K562 (cell line): ENCODE measurements around the gene HIPK2. TPM values are rescaled to one million over a fixed set of nuclear protein-coding genes. Genes with fewer than 3 reads are reported as not detected.

Experiments used
- CREBBP ChIP-seq: IDR thresholded peaks from one replicate; pipeline ENCODE4 v1.6.1; 2012; ENCODE audit warnings: low read depth, mild to moderate bottlenecking, control low read depth, inconsistent platforms, low read length
- MBD2 ChIP-seq: sonication (generic); IDR thresholded peaks from 2 replicates; pipeline ENCODE4 v1.6.1; 2016; ENCODE audit warnings: low read depth, borderline replicate concordance
- PTBP1 ChIP-seq: fragments of 200-400 bp; formaldehyde crosslinking; IDR thresholded peaks from 2 replicates; pipeline ENCODE4 v1.6.1; 2017; ENCODE audit warnings: low read depth, low read length
- polyA plus RNA-seq, 8 experiments: library from polyadenylated mRNA; depleted of rRNA in 4 of 8; stranded (reverse) in 5 of 8; unstranded in 3 of 8; fragments of >200 nt; fragmentation: Nextera tagmentation in 2 of 8; fragmentation: Illumina TruSeq in 1 of 8; extraction: Ambion mirVana in 2 of 8; extraction: Trizol in 1 of 8; gene quantifications; 2 replicates each; pipeline versions ENCODE4 v1.2.1 to v1.2.3, GENCODE V29; 2011 to 2014; ENCODE audit warnings: inconsistent platforms in 1 of 8, missing spikeins in 1 of 8
- total RNA-seq, 7 experiments: library from RNA; depleted of rRNA in 6 of 7; stranded (reverse); fragments of >200 nt in 6 of 7; fragmentation: Illumina TruSeq in 2 of 7; extraction: Trizol in 2 of 7; gene quantifications; 2 replicates each; pipeline versions ENCODE4 v1.2.1 to v1.2.3, GENCODE V29; 2011 to 2021; ENCODE audit warnings: low replicate concordance in 1 of 7
- TF ChIP-seq, protein P1 (sequence below): fragments of 450-650 bp; IDR thresholded peaks from 2 replicates; pipeline ENCODE4 v1.6.1; 2016; ENCODE audit warnings: low read depth
- TF ChIP-seq, protein P2 (sequence below), 3 experiments: IDR thresholded peaks in 2 of 3; conservative IDR thresholded peaks in 1 of 3; 2 replicates each; pipeline ENCODE4 v1.5.1; 2011 to 2012; ENCODE audit warnings: low read length in 3 of 3, mild to moderate bottlenecking in 3 of 3, control low read depth in 2 of 3, improper control_type of control experiment in 1 of 3, inconsistent platforms in 1 of 3, low read depth in 1 of 3, mixed read lengths in 1 of 3, moderate library complexity in 1 of 3; ENCODE audit not compliant: insufficient read depth in 2 of 3
- TF ChIP-seq, protein P3 (sequence below), 2 experiments: fragments of 450-650 bp in 1 of 2; sonication (generic) in 1 of 2; formaldehyde crosslinking; conservative IDR thresholded peaks; 2 replicates each; pipeline versions ENCODE4 v1.4.0 to v1.8.1; 2020 to 2022; ENCODE audit warnings: mild to moderate bottlenecking in 1 of 2, missing genetic modification reagents in 1 of 2

The HIPK2 gene
- total and polyA plus RNA-seq, 9 of the 15 experiments (the other 6 are each of a cell fraction or from before 2014, with no cell fraction given) = 0.69 to 19.8 (median 5.1) TPM

DNA sequence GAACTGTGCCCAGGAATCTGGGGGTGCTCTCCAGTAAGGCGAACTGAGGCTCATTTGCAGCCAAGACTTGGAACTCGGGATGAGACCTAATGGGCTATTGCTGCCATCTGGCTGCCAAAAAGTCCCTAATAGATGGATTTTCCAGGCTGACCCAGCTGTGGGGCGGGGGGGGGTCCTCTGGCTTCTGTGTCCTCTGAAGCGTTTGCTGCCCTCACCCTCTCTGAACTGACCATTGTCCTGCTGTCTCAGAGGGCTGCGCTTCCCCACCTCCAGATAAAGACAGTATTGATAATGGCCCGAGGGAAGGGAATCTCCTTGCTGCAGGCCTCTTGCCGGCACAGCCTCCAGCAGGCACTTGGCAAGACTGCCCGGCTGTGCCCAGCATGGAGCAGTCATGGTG is 207.7 kb downstream of the HIPK2 start (continued):
- TF ChIP-seq, protein P1, sequence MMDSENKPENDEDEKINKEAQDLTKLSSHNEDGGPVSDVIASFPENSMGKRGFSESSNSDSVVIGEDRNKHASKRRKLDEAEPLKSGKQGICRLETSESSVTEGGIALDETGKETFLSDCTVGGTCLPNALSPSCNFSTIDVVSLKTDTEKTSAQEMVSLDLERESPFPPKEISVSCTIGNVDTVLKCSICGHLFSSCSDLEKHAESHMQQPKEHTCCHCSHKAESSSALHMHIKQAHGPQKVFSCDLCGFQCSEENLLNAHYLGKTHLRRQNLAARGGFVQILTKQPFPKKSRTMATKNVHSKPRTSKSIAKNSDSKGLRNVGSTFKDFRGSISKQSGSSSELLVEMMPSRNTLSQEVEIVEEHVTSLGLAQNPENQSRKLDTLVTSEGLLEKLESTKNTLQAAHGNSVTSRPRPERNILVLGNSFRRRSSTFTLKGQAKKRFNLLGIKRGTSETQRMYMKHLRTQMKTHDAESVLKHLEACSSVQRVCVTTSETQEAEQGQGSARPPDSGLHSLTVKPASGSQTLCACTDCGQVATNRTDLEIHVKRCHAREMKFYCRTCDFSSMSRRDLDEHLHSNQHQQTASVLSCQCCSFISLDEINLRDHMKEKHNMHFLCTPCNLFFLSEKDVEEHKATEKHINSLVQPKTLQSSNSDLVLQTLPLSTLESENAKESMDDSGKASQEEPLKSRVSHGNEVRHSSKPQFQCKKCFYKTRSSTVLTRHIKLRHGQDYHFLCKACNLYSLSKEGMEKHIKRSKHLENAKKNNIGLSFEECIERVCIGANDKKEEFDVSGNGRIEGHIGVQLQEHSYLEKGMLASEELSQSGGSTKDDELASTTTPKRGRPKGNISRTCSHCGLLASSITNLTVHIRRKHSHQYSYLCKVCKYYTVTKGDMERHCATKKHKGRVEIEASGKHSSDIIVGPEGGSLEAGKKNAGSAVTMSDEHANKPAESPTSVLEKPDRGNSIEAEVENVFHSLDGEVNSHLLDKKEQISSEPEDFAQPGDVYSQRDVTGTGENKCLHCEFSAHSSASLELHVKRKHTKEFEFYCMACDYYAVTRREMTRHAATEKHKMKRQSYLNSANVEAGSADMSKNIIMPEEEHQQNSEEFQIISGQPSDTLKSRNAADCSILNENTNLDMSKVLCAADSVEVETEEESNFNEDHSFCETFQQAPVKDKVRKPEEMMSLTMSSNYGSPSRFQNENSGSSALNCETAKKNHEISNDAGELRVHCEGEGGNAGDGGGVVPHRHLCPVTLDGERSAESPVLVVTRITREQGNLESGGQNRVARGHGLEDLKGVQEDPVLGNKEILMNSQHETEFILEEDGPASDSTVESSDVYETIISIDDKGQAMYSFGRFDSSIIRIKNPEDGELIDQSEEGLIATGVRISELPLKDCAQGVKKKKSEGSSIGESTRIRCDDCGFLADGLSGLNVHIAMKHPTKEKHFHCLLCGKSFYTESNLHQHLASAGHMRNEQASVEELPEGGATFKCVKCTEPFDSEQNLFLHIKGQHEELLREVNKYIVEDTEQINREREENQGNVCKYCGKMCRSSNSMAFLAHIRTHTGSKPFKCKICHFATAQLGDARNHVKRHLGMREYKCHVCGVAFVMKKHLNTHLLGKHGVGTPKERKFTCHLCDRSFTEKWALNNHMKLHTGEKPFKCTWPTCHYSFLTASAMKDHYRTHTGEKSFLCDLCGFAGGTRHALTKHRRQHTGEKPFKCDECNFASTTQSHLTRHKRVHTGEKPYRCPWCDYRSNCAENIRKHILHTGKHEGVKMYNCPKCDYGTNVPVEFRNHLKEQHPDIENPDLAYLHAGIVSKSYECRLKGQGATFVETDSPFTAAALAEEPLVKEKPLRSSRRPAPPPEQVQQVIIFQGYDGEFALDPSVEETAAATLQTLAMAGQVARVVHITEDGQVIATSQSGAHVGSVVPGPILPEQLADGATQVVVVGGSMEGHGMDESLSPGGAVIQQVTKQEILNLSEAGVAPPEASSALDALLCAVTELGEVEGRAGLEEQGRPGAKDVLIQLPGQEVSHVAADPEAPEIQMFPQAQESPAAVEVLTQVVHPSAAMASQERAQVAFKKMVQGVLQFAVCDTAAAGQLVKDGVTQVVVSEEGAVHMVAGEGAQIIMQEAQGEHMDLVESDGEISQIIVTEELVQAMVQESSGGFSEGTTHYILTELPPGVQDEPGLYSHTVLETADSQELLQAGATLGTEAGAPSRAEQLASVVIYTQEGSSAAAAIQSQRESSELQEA = no peak
- TF ChIP-seq PTBP1 (no peak), MBD2 (no peak), CREBBP (no peak)
- TF ChIP-seq, protein P2, sequence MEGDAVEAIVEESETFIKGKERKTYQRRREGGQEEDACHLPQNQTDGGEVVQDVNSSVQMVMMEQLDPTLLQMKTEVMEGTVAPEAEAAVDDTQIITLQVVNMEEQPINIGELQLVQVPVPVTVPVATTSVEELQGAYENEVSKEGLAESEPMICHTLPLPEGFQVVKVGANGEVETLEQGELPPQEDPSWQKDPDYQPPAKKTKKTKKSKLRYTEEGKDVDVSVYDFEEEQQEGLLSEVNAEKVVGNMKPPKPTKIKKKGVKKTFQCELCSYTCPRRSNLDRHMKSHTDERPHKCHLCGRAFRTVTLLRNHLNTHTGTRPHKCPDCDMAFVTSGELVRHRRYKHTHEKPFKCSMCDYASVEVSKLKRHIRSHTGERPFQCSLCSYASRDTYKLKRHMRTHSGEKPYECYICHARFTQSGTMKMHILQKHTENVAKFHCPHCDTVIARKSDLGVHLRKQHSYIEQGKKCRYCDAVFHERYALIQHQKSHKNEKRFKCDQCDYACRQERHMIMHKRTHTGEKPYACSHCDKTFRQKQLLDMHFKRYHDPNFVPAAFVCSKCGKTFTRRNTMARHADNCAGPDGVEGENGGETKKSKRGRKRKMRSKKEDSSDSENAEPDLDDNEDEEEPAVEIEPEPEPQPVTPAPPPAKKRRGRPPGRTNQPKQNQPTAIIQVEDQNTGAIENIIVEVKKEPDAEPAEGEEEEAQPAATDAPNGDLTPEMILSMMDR (IDR thresholded peaks at IDR 0.05 in 2 of 3, conservative IDR thresholded peaks at IDR 0.05 in 1 of 3; ENCODE audit: insufficient read depth in 2 of 3, low read depth in 1 of 3, low read length in 3 of 3) = peak; percentile 31 to 55 (median 37); a peak in 4 of 6 replicates
- TF ChIP-seq, protein P3, sequence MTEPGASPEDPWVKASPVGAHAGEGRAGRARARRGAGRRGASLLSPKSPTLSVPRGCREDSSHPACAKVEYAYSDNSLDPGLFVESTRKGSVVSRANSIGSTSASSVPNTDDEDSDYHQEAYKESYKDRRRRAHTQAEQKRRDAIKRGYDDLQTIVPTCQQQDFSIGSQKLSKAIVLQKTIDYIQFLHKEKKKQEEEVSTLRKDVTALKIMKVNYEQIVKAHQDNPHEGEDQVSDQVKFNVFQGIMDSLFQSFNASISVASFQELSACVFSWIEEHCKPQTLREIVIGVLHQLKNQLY (CRISPR knock-in tag; conservative IDR thresholded peaks at IDR 0.05) = no peak
